Measurements from ENCODE around the gene SGCG.

DNA sequence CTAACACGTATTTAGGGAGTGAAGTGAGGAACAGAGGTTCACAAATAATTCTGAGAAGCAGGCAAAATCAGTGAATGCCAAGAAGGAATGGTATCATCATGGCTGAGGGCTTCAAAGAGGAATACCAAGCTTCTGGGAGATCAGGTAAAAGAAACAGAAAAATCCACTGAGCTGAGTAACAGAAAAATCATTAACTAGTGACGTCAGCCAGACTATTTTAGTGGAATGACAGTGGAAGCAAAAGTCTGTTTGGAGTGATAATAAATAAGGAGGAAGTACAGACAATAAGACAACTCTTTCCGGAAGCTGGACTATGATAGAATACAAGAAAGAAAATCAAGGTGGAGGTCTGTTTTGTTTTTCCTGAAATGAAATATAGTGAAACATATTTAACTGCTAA is 169.2 kb downstream of the SGCG start:
- TF ChIP-seq, protein P1, sequence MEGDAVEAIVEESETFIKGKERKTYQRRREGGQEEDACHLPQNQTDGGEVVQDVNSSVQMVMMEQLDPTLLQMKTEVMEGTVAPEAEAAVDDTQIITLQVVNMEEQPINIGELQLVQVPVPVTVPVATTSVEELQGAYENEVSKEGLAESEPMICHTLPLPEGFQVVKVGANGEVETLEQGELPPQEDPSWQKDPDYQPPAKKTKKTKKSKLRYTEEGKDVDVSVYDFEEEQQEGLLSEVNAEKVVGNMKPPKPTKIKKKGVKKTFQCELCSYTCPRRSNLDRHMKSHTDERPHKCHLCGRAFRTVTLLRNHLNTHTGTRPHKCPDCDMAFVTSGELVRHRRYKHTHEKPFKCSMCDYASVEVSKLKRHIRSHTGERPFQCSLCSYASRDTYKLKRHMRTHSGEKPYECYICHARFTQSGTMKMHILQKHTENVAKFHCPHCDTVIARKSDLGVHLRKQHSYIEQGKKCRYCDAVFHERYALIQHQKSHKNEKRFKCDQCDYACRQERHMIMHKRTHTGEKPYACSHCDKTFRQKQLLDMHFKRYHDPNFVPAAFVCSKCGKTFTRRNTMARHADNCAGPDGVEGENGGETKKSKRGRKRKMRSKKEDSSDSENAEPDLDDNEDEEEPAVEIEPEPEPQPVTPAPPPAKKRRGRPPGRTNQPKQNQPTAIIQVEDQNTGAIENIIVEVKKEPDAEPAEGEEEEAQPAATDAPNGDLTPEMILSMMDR (IDR thresholded peaks at IDR 0.05; ENCODE audit: low read depth, low read length, poor library complexity, severe bottlenecking) = no peak
- no peak for TF ChIP-seq EZH2phosphoT487 (IDR thresholded peaks at IDR 0.05; ENCODE audit: borderline replicate concordance, low read length)

Measured in DOHH2 (cell line).